Stimulated activated CD8-positive, alpha-beta memory T cell treated with anti-CD3 and anti-CD28 coated beads, Interleukin-2, amount 100 ng/mL, for 48 hours (primary cell): ENCODE measurements around the gene MLPH.
"Not testable (repeated sequence)": the region's sequence is repeated elsewhere in the genome, so short reads cannot be mapped to it uniquely, and the experiment has no call there.

Experiments used
- DNase-seq, 2 donors: peaks; one replicate each; pipeline ENCODE4 v3.0.0-alpha.2; 2020; ENCODE audit warnings: low read depth in 2 of 2

MLPH gene

DNA sequence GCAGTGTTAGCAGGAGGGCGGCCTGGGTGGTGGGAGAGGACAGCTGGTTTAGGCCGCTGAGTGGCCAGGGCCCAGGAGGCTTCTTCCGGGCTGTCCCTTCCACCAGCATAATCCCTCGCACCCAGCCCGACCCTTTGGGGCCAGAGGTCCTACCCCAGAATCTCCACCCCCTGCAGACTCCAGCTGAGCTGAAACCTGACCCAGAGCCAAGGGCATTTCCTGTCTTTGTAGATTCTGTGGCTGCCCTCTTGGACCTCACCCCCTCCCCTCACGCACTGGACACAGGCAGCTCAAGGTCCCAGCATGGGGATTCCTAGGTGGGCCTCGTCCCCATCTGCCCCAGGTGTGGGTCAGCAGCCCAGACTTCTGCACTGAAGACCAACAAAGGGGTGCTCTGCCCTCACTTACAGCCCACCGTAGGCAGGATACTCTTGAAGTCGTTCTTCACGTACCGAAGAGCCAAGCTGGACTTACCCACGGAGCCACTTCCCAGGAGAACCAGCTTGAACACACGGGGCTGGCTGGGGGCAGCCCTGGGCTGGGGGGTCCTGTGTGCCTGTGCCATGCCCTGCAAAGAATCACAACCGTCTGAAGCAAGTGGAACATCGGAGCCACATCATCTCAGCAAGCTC, 98.7 kb downstream of the MLPH start:
- no peak for DNase-seq

DNA sequence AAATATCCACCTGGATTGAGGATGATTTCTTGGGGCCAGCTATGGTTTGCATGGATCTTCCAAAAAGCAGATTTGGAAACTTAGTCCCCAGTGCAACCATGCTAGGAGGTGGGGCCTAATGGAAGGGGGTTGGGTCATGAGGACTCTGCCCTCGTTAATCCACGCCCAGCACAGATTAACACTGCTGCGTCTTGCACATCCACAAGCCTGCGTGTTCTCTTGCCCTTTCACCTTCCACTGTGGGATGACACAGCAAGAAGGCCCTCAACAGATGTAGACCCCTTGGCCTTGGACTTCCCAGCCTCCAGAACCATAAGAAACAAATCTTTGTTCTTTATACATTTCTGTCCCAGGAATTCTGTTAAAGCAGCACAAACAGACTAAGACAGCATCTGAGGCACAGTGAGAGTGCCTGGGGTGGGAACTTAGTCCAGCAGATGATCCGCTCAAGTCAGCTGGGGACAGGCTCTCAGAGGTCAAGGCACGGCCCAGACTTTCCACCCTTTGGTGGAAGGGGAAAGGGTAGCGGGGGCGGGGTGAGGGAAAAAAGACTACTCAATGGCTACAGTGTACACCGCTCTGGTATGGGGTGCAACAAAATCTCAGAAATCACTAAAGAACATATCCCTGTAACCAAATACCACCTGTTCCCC, 101.1 kb downstream of the MLPH start:
- DNase-seq = no peak

GRCh38 chr2:237590272-237591140, 103.5 kb downstream of the MLPH start, which contains the start of gene RAB17:
Gene RAB17, minus strand, starts transcription at chr2:237590734. Its CDS starts 4,580 bp downstream, at chr2:237586154.
- DNase-seq = no peak

DNA sequence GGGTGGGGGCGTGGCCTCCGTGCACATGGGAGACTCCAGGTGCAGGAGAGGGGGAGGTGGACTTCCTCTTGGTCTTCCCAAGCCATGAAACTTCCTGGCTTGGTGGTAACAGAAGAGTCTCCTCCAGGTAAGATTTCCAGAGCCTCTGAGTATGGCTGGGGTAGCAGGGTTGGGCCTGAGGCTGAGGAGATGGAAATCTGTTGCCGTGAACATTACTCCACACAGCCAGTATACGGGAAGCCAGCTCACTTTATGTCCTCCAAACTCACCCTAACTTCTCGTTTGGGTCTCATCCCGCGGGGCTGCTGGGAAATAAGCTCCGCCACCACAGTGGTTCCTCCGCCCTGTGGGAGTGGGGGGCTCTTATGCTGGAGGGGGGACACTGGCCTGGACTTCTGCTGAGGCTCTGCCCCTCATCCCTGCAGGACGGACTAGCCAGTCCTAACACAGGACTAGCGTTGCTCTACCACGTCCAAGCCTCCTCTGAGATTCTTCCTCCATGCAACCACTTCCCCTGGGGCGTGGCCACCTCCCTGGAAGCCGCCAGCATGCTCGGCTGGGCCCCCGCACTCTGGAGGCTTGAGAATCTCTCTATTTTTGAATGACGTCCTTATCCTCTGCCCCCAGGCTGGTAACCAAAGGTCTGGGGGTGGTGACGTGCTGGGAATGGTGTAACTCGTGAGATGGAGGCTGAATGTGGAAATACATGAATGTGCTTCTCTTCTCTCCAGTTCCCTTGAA, 104.3 kb downstream of the MLPH start:
- no peak for DNase-seq

- no peak for DNase-seq
Observed at GRCh38 chr2:237592425-237592980, 105.5 kb downstream of the MLPH start.

DNA sequence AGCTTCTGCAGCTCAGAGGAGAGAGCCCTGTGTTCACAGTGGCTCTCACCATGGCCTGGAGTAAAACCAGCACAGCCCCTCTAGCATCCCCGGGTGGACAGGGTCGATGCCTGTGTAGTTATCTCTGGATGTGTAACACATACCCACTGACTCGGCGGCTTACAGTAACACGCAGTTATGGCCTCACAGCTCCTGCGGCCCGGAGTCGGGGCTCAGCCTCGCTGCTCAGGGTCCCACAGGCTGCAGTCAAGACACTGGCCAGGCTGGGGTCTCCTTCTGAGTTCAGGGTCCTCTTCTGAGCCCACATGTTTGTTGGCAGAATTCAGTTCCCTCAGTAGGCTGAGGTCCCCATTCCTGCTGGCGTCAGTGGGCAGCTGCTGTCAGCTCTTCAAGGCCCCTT, 106.0 kb downstream of the MLPH start:
- DNase-seq = no peak

- DNase-seq = no peak
Observed at GRCh38 chr2:237593596-237594320, 106.7 kb downstream of the MLPH start.

GRCh38 chr2:237594514-237594871, 107.4 kb downstream of the MLPH start:
- DNase-seq = no peak

DNA sequence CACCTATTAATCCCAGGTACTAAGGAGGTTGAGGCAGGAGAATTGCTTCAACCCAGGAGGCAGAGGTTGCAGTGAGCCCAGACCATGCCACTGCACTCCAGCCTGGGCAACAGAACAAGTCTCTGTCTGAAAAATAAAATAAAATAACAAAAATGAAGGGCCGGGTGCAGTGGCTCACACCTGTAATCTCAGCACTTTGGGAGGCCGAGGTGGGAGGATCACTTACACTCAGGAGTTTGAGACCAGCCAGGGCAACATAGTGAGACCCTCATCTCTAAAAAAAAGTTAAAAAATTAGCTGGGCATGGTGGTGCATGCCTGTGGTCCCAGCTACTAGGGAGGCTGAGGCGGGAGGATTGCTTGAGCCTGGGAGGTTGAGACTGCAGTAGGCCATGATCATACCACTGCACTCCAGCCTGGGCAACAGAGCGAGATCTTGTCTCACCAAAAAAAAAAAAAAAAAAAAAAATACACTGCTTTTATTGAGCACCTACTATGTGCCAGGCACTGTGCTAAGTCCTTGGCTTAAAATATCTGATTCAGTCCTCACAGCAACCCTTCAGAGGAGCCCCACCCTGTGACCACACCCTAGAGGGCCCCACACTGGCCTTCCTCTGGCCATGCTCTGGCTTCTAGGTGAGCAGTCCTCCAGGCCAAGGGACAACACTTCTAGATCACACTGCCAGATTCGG, 108.9 kb downstream of the MLPH start:
- not testable (repeated sequence) for DNase-seq

DNA sequence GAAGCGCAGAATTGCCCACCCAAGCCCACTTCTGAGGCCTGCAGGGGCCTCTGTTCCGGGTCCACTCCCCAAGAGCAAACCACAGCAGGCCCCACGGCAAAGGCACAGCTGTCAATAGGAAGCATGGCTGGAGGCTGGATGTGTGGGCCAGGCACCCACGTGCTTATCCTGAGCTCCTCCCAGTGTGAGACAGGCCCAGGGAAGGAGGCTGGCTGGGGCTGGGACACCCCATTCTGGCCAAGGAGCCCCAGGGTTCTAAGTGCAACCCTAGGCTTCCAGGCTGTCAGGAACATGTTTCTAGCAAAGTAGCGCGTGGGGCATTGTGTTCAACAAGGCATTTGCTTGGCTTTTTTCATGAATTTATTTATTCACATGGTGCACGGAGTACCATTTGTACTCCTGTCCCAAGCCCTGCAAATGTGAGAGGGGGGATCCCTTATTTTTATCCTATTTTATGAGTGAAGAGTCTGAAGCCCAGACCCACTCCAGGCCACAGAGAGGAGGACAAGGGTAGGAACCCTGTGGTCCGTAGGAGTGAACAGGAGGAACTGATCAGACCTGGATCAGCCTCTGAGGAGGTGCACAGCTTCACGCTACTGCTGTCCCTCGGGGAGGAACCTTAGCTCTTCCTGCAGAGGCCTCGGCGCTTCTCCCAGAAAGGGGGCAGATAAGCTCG, 109.6 kb downstream of the MLPH start:
- DNase-seq = no peak

- no peak for DNase-seq
Observed at GRCh38 chr2:237597196-237598145, 110.4 kb downstream of the MLPH start.

GRCh38 chr2:237598468-237599208, 111.6 kb downstream of the MLPH start:
- no peak for DNase-seq

DNA sequence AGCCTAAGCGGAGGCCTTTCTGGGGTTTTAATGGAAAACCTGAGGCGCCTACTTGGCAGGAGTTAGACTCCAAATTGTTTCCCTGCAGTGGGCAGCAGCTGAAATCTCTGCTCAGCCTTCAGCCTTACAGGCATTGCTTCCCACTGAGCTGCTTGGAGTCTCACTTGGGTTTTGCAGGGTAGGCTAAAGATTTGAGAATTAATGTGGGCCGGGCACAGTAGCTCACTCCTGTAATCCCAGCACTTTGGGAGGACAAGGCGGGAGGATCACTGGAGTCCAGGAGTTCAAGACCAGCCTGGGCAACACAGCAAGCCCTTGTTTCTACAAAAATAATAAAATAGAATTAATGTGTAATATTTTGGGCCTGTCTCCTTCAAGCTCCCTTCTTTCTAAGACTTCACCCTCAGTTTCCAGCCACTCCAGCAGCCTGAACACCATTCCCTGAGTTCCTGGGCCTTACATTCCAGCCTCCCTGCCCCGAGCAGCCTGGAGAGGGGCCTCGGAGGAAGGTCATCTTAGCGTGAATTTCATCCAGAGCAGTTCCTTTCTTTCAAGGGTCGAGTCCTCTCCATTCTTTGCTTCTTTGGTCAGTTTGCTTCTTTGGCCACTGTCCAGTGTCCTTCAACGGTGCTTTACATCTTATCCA, 112.5 kb downstream of the MLPH start:
- DNase-seq = no peak

DNA sequence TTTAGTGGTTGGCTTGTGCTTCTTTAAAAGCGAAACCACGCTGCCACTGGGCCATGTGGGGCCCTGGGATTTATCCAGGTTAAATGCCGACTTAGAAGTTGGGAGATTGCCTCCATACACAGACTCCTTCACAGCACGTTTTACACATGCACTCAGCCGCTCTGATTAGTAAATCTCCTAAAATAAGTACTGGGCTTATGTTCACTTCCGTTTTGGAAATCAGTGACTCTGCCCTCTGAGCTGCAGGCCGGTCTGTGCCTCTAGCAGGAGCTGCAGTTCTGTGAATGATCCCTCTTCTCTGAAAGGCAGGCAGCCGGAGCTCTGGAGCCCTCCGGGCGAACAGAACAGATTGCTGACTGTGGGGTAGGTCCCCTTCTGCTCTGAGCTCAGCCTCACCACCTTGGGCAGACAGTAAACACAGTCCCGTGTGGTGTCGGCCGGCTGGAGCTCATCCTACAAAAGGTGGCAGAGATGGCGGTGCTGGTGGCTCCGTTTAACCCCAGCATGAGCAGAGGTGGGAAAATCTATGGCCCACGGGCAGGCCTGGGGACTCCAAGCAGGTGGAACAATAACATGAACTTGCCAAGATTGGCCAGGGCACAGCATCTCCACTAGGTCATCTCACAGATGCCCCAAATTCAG, 113.3 kb downstream of the MLPH start:
- no peak for DNase-seq

DNA sequence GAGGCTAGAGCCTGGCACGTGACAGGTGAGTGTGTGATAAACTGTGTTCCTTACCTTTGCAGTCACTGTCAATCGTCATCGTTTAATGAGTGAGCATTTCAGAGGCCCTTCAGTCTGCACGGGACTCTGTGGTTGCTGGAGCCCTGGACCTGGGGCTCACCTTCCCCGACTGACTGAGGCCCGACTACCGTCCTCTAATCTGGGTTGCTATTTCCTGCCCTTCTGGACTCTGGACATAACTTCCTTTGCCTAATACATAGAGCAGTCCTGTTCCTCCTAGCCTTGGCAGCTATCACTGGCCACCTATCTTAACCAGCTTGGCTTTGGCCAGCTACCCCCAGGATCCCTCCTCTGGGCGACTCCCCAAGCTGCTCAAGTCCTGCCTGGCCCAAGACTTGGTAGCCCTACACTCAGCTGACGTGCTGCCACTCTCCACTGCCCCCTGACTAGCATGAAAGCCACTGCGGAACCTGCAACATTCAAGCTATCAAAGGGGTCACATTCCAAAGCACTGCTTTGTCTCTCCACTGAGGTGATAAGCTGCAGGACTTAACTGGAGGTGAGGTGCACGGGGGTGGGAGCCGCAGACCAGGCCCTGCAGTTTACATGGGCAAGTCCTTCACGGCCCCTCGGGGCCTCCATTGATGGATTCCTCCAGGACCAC, 114.5 kb downstream of the MLPH start:
- no peak for DNase-seq

DNA sequence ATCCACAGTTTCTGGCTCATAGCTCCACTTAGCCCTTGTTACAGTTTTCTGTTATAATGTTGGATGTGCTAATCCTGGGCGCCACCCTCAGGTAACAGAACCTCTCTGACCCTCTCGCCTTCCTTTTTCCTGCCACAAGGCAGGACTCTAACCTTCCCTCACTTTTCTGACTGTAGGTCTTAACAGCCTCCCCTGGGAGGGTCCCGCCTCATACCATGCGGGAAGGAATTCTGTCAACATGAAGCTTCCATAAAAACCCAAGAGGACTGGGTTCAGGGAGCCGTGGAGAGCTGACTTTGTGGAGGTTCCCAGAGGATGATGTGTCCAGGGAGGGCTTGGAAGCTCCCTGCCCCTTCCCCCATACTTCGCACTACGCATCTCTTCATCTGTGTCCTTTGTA, 115.4 kb downstream of the MLPH start:
- no peak for DNase-seq
